HEK293 (cell line): ENCODE measurements around the gene BTBD19.

Experiments
- CTCF ChIA-PET: fragments of 350-600 bp; formaldehyde crosslinking; extraction: SDS; loops from one replicate; lab custom pipeline; 2021; ENCODE audit warnings: antibody characterized with exemption; lab: Yijun Ruan, JAX
- POLR2A ChIA-PET: fragments of 300-600 bp; formaldehyde crosslinking; extraction: SDS; loops from one replicate; lab custom pipeline; 2020; ENCODE audit warnings: antibody characterized with exemption, inconsistent platforms; lab: Yijun Ruan, JAX
- H3K27ac ChIP-seq: fragments of 200-500 bp; sonication (Bioruptor generic); 2 replicates; pipeline ENCODE4 v1.5.1; 2014; ENCODE audit warnings: low read depth, low read length, control low read depth, inconsistent platforms; ENCODE audit errors: extremely low read depth
- H3K36me3 ChIP-seq, 2 experiments: fragments of 200-500 bp in 1 of 2; sonication (Bioruptor generic) in 1 of 2; 1 replicate in 1 of 2; 2 replicates in 1 of 2; pipeline ENCODE4 v1.5.1; 2014 to 2017; ENCODE audit warnings: inconsistent platforms in 2 of 2, low read length in 2 of 2; ENCODE audit not compliant: control insufficient read depth in 2 of 2, insufficient read depth in 1 of 2
- H3K4me1 ChIP-seq: fragments of 200-500 bp; sonication (Bioruptor generic); 2 replicates; pipeline ENCODE4 v1.5.1; 2014; ENCODE audit warnings: mild to moderate bottlenecking, low read length, inconsistent platforms; ENCODE audit not compliant: control insufficient read depth, insufficient read depth
- H3K4me3 ChIP-seq: 2 replicates; pipeline ENCODE4 v1.5.1; 2011; ENCODE audit warnings: low read depth, mild to moderate bottlenecking, control low read depth, low read length, moderate library complexity
- H3K9me3 ChIP-seq: fragments of 200-500 bp; sonication (Bioruptor generic); 2 replicates; pipeline ENCODE4 v1.5.1; 2014; ENCODE audit warnings: low read depth, low read length, inconsistent platforms; ENCODE audit not compliant: control insufficient read depth, insufficient read depth
- GLI4 ChIP-seq: fragments of 450-650 bp; formaldehyde crosslinking; IDR thresholded peaks from 2 replicates; pipeline ENCODE4 v1.5.1; 2016; ENCODE audit warnings: missing biosample characterization, missing genetic modification characterization
- GLIS2 ChIP-seq: fragments of 450-650 bp; formaldehyde crosslinking; IDR thresholded peaks from 2 replicates; pipeline ENCODE4 v1.5.1; 2016; ENCODE audit warnings: missing biosample characterization, missing genetic modification characterization
- KLF1 ChIP-seq: fragments of 450-650 bp; formaldehyde crosslinking; IDR thresholded peaks from 2 replicates; pipeline ENCODE4 v1.5.1; 2016; ENCODE audit warnings: missing biosample characterization, missing genetic modification characterization
- KLF10 ChIP-seq: fragments of 450-650 bp; IDR thresholded peaks from 2 replicates; pipeline ENCODE4 v1.5.1; 2018; ENCODE audit warnings: missing biosample characterization, mild to moderate bottlenecking, missing genetic modification characterization
- OSR2 ChIP-seq: fragments of 450-650 bp; formaldehyde crosslinking; IDR thresholded peaks from 2 replicates; pipeline ENCODE4 v1.5.1; 2016; ENCODE audit warnings: missing biosample characterization, missing genetic modification characterization
- PRDM4 ChIP-seq: fragments of 450-650 bp; formaldehyde crosslinking; IDR thresholded peaks from 2 replicates; pipeline ENCODE4 v1.5.1; 2017; ENCODE audit warnings: missing biosample characterization, missing genetic modification characterization
- REST ChIP-seq: fragments of 450-650 bp; formaldehyde crosslinking; IDR thresholded peaks from 2 replicates; pipeline ENCODE4 v1.5.1; 2016; ENCODE audit warnings: missing biosample characterization, missing genetic modification characterization
- SETDB1 ChIP-seq: IDR thresholded peaks from one replicate; pipeline ENCODE4 v1.6.1; 2017; ENCODE audit warnings: mild to moderate bottlenecking, low read length, moderate library complexity, mixed read lengths; ENCODE audit not compliant: insufficient read length
- SP3 ChIP-seq: fragments of 450-650 bp; formaldehyde crosslinking; IDR thresholded peaks from 2 replicates; pipeline ENCODE4 v1.5.1; 2016; ENCODE audit warnings: missing biosample characterization, missing genetic modification characterization
- SP7 ChIP-seq: fragments of 450-650 bp; formaldehyde crosslinking; IDR thresholded peaks from 2 replicates; pipeline ENCODE4 v1.5.1; 2016; ENCODE audit warnings: missing biosample characterization, missing genetic modification characterization
- ZBTB21 ChIP-seq: fragments of 450-650 bp; formaldehyde crosslinking; IDR thresholded peaks from 2 replicates; pipeline ENCODE4 v1.5.1; 2017; ENCODE audit warnings: missing biosample characterization, missing genetic modification characterization
- ZBTB26 ChIP-seq: fragments of 450-650 bp; formaldehyde crosslinking; optimal IDR thresholded peaks from 2 replicates; pipeline ENCODE3; 2016; ENCODE audit warnings: missing biosample characterization, mild to moderate bottlenecking, missing genetic modification characterization
- ZNF10 ChIP-seq: fragments of 450-650 bp; formaldehyde crosslinking; IDR thresholded peaks from 2 replicates; pipeline ENCODE4 v1.5.1; 2017; ENCODE audit warnings: missing biosample characterization, missing genetic modification characterization
- ZNF146 ChIP-seq: fragments of 450-650 bp; formaldehyde crosslinking; IDR thresholded peaks from 2 replicates; pipeline ENCODE4 v1.5.1; 2016; ENCODE audit warnings: missing biosample characterization, missing genetic modification characterization
- ZNF169 ChIP-seq: fragments of 450-650 bp; formaldehyde crosslinking; IDR thresholded peaks from 2 replicates; pipeline ENCODE4 v1.5.1; 2016; ENCODE audit warnings: missing biosample characterization, missing genetic modification characterization
- ZNF19 ChIP-seq: fragments of 450-650 bp; formaldehyde crosslinking; IDR thresholded peaks from 2 replicates; pipeline ENCODE4; 2016; ENCODE audit warnings: missing biosample characterization, missing genetic modification characterization, low read depth
- ZNF2 ChIP-seq: fragments of 450-650 bp; formaldehyde crosslinking; IDR thresholded peaks from 2 replicates; pipeline ENCODE4 v1.5.1; 2016; ENCODE audit warnings: missing biosample characterization, missing genetic modification characterization
- ZNF280D ChIP-seq: fragments of 450-650 bp; formaldehyde crosslinking; IDR thresholded peaks from 2 replicates; pipeline ENCODE4 v1.5.1; 2016; ENCODE audit warnings: missing biosample characterization, missing genetic modification characterization
- ZNF514 ChIP-seq: fragments of 450-650 bp; formaldehyde crosslinking; IDR thresholded peaks from 2 replicates; pipeline ENCODE4 v1.5.1; 2016; ENCODE audit warnings: missing biosample characterization, missing genetic modification characterization
- ZNF600 ChIP-seq: fragments of 450-650 bp; formaldehyde crosslinking; IDR thresholded peaks from 2 replicates; pipeline ENCODE4 v1.5.1; 2016; ENCODE audit warnings: missing biosample characterization, missing genetic modification characterization
- ZNF704 ChIP-seq: fragments of 450-650 bp; formaldehyde crosslinking; IDR thresholded peaks from 2 replicates; pipeline ENCODE4 v1.5.1; 2016; ENCODE audit warnings: missing biosample characterization, missing genetic modification characterization
- ZNF791 ChIP-seq: fragments of 450-650 bp; formaldehyde crosslinking; IDR thresholded peaks from 2 replicates; pipeline ENCODE4 v1.5.1; 2016; ENCODE audit warnings: missing biosample characterization, missing genetic modification characterization
- ZNF792 ChIP-seq: fragments of 450-650 bp; formaldehyde crosslinking; IDR thresholded peaks from 2 replicates; pipeline ENCODE4 v1.5.1; 2016; ENCODE audit warnings: missing biosample characterization, missing genetic modification characterization

Gene BTBD19

GRCh38 chr1:44827197-44828002 is 19.1 kb downstream of the BTBD19 start (continued):
- no peak for TF ChIP-seq ZBTB26 (tag by site-specific recombination)
- TF ChIP-seq KLF10 (tag by site-specific recombination), result no peak
- TF ChIP-seq PRDM4 (tag by site-specific recombination), result no peak
- no peak for TF ChIP-seq ZNF19

- CTCF ChIA-PET, result interaction anchor here (0.9 kb wide), 1 partner anchor 36 kb away, joined by 5 read pairs; no protein-coding TSS in a partner anchor
- TF ChIP-seq OSR2 (tag by site-specific recombination) (no peak), REST (tag by site-specific recombination) (no peak), GLI4 (tag by site-specific recombination) (no peak), ZNF514 (tag by site-specific recombination) (no peak), ZNF146 (tag by site-specific recombination) (no peak), SP7 (tag by site-specific recombination) (no peak), ZNF704 (no peak), ZNF600 (tag by site-specific recombination) (no peak), ZBTB26 (tag by site-specific recombination) (no peak), ZNF280D (no peak), ZNF10 (no peak), SETDB1 (no peak), ZNF791 (tag by site-specific recombination) (no peak), KLF1 (tag by site-specific recombination) (no peak), ZNF2 (no peak), ZBTB21 (no peak), SP3 (tag by site-specific recombination) (no peak), ZNF169 (tag by site-specific recombination) (no peak), GLIS2 (tag by site-specific recombination) (no peak), ZNF792 (tag by site-specific recombination) (no peak)
- POLR2A ChIA-PET, result interaction anchor here (1.4 kb wide), 1 partner anchor 15 kb away, joined by 3 read pairs; the partner anchor contains the start of gene PTCH2
- no peak overlapping the region for H3K4me3 ChIP-seq
- H3K27ac ChIP-seq, result no peak overlapping the region
- no peaks in the 10 kb centered on the region for H3K9me3 ChIP-seq
- H3K36me3 ChIP-seq, result peaks cover 0 to 32% of the 10 kb centered on the region in 2 experiments; a peak in 1 of 3 replicates
- peaks cover 11% of the 10 kb centered on the region for H3K4me1 ChIP-seq
Observed at GRCh38 chr1:44828003-44828651, 19.8 kb downstream of the BTBD19 start.
